ENCODE measurements around the gene UCP1.
A peak's percentile ranks its signal among the peaks of the same experiment; 100 is the strongest.
"Not testable (repeated sequence)": the region's sequence is repeated elsewhere in the genome, so short reads cannot be mapped to it uniquely, and the experiment has no call there.

Gene UCP1

GRCh38 chr4:140533951-140534480, 34.7 kb downstream of the UCP1 start:
- no peak for DNase-seq

DNA sequence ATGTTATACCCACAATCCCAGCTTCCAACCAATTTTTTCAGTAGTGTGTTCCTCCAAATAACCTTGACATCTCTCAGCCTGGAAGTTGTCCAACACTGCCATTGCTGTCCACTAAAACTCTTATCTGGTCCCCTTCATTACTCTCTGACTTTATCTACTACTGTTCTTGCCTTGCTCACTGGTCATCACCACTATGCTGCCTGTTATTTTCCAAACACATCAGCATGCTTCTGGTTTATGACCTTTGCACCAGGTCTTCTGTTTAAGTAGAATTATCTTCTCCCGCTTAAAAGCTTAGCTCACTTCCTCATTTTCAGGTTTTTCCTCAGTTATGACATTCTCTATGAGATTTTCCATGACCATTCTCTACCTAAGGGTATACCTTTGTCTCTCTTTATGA, 39.3 kb downstream of the UCP1 start:
- DNase-seq (no peak), ATAC-seq (no peak)

More at GRCh38 chr4:140533951-140534480, 34.7 kb downstream of the UCP1 start:
- no peak for ATAC-seq

GRCh38 chr4:140523857-140524742, 44.7 kb downstream of the UCP1 start, which contains the start of gene ELMOD2:
ELMOD2 (plus strand) TSS chr4:140524168; CDS start chr4:140525429, 1,261 bp downstream.
- ATAC-seq (peak; percentile 100), DNase-seq (peak; percentile 97)

DNA sequence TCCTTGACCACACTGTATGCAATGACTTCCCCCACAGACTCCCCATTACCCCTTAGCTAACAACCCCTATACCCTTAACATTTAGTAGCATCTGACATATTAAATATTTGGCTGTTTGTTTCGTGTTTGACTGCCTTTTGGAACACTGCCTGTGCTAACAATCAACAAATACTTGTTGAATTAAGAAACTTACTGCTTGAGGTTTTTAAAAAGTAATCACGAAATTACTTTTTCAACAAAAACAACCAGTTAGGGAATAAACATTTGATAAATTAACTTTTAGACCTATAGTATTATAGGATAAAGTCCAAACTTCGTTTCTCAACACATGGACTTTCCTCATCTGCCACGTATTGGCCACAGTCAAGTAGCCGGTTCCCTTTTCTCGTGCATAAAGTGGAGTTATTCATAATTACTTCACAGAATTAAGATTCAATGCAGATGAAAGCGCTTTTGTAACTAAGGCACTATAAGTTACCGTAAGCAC, 45.3 kb downstream of the UCP1 start:
- DNase-seq = no peak

GRCh38 chr4:140515423-140515822, 53.3 kb downstream of the UCP1 start:
- DNase-seq (no peak), ATAC-seq (no peak)

More for the DNA sequence above, 45.3 kb downstream of the UCP1 start:
- no peak for ATAC-seq

- DNase-seq, ATAC-seq: not testable (repeated sequence)
Observed at GRCh38 chr4:140513765-140514164, 55.0 kb downstream of the UCP1 start.

All from stimulated activated naive CD8-positive, alpha-beta T cell treated with anti-CD3 and anti-CD28 coated beads, Interleukin-15, Interleukin-2, amounts not matched to agents 100 U/mL and 50 U/mL, for 24 hours (primary cell).